ENCODE data around the gene TCP10L. TPM values are rescaled to one million over a fixed set of nuclear protein-coding genes. Genes with fewer than 3 reads are reported as not detected.

The TCP10L gene
- total and polyA plus RNA-seq, 2 of the 13 experiments (the other 11 are each of a cell fraction or from before 2014, with no cell fraction given): 0.90 to 2.4 TPM

- TF ChIP-seq ZNF790 (CRISPR knock-in tag; IDR thresholded peaks at IDR 0.05; ENCODE audit: borderline replicate concordance): no peak
- no peak for TF ChIP-seq WIZ (CRISPR knock-in tag; IDR thresholded peaks at IDR 0.05)
- TF ChIP-seq ZMYM3 (CRISPR knock-in tag; IDR thresholded peaks at IDR 0.05): 0 out of 2 replicates have a peak, but pooled peaks have one; percentile 48
- no peak for TF ChIP-seq HOXA7 (CRISPR knock-in tag; IDR thresholded peaks at IDR 0.05)
- no peak for TF ChIP-seq MEF2D (CRISPR knock-in tag; IDR thresholded peaks at IDR 0.05)
- peak; percentile 86 for TF ChIP-seq FOXP4 (CRISPR knock-in tag; IDR thresholded peaks at IDR 0.05)
- no peak for TF ChIP-seq BRCA1 (CRISPR knock-in tag; IDR thresholded peaks at IDR 0.05)
- TF ChIP-seq GPN1 (CRISPR knock-in tag; IDR thresholded peaks at IDR 0.05; ENCODE audit: borderline replicate concordance): no peak
- TF ChIP-seq SOX6 (IDR thresholded peaks at IDR 0.05): no peak
- TF ChIP-seq SOX6 (CRISPR knock-in tag; IDR thresholded peaks at IDR 0.05): peak; percentile 66; the same call in 1 of the 2 replicates
- TF ChIP-seq POGZ (CRISPR knock-in tag; IDR thresholded peaks at IDR 0.05): peak; percentile 55
- no peak for TF ChIP-seq REPIN1 (CRISPR knock-in tag; IDR thresholded peaks at IDR 0.05; ENCODE audit: borderline replicate concordance, low read depth)
- no peak for TF ChIP-seq ZNF660 (CRISPR knock-in tag; IDR thresholded peaks at IDR 0.05; ENCODE audit: borderline replicate concordance, low read depth)
- no peak for TF ChIP-seq ZNF740 (CRISPR knock-in tag; IDR thresholded peaks at IDR 0.05)
- no peak for TF ChIP-seq KLF6 (CRISPR knock-in tag; IDR thresholded peaks at IDR 0.05)
- peak; percentile 26; the same call in 1 of the 2 replicates for TF ChIP-seq THRA (CRISPR knock-in tag; IDR thresholded peaks at IDR 0.05; ENCODE audit: borderline replicate concordance)
- no peak for TF ChIP-seq ZFP91 (CRISPR knock-in tag; IDR thresholded peaks at IDR 0.05; ENCODE audit: borderline replicate concordance)
- 0 out of 2 replicates have a peak, but pooled peaks have one; percentile 31 for TF ChIP-seq NCOR1 (IDR thresholded peaks at IDR 0.05; ENCODE audit: borderline replicate concordance, low read length)
- TF ChIP-seq ARHGAP35 (CRISPR knock-in tag; IDR thresholded peaks at IDR 0.05; ENCODE audit: borderline replicate concordance): no peak
- TF ChIP-seq HDAC6 (IDR thresholded peaks at IDR 0.05; ENCODE audit: low read depth, low read length): no peak
- TF ChIP-seq ZNF644 (CRISPR knock-in tag; IDR thresholded peaks at IDR 0.05; ENCODE audit: low read depth): peak; percentile 96
- no peak for TF ChIP-seq HMGA1 (CRISPR knock-in tag; conservative IDR thresholded peaks at IDR 0.05)
- TF ChIP-seq ZNF768 (CRISPR knock-in tag; IDR thresholded peaks at IDR 0.05): no peak
- 0 out of 2 replicates have a peak, but pooled peaks have one; percentile 40 for TF ChIP-seq ZNF589 (CRISPR knock-in tag; conservative IDR thresholded peaks at IDR 0.05)
- TF ChIP-seq EEA1 (CRISPR knock-in tag; IDR thresholded peaks at IDR 0.05; ENCODE audit: borderline replicate concordance): no peak
- TF ChIP-seq CREB3 (CRISPR knock-in tag; IDR thresholded peaks at IDR 0.05): no peak
- TF ChIP-seq ETV6 (CRISPR knock-in tag; conservative IDR thresholded peaks at IDR 0.05): no peak
Observed at GRCh38 chr21:32597205-32597604, 11.9 kb upstream of the TCP10L start (continued).

Data from HepG2 (cell line).